Measurements from ENCODE around the gene HK2.
A peak's percentile ranks its signal among the peaks of the same experiment; 100 is the strongest.
"Not testable (repeated sequence)": the region's sequence is repeated elsewhere in the genome, so short reads cannot be mapped to it uniquely, and the experiment has no call there.

Gene HK2

DNA sequence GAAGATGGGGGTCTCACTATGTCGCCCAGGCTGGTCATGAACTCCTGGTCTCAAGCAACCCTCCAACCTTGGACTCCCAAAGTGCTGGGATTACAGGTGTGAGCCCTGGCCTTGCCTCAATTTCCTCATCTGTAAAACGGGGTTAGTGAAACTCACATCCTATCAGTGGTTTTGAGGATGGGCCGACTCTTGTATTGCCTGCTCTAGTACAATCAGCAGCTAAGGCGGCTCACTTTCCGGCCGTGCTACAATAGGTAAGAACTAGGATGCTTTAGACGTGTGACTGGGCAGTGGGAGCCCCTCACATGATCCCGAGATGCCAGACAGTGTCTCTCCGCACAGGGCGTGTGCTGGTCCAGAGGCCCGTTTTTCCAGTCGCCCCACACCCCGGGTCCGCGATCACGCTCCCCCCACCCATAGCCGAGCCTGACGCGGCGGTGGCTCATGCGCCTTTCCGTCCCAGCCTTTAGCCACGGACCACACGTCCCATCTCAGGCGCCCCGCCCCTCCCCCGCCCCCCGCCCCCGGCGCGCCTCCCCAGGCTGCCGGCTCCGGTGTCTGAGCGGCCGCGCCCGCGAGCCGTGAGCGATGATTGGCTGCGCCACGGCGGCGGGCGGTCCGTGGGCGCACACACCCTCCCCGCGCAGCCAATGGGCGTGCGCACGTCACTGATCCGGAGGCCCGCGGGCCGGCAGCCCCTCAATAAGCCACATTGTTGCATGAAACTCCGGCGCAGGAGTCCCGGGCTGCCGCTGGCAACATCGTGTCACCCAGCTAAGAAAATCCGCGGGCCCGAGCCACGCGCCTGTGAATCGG, at the start of gene HK2:
HK2 (plus strand) TSS at position 710 of the 816 bp plus-strand sequence. CDS start 454 bp downstream, outside the sequence.
- Mint-ChIP-seq H3K9me3 (no peaks in the 10 kb centered on the region), H3K4me3 (peak within 1 kb of the TSS; percentile 79), H3K27ac (ENCODE audit: low read depth) (no peak within 1 kb of the TSS), H3K36me3 (ENCODE audit: insufficient read depth) (peaks cover 2% of the 10 kb centered on the region), H3K27me3 (peaks cover 49% of the 10 kb centered on the region), H3K4me1 (peaks cover 30% of the 10 kb centered on the region)
- ATAC-seq (replicated peaks; ENCODE audit: extremely low read depth, poor library complexity, severe bottlenecking) = peak; percentile 74
- DNase-seq (ENCODE audit: low spot score in 2 of 2) = peak; percentile 19 to 37

- no peak overlapping the region for H3K4me3 Mint-ChIP-seq
- H3K27me3 Mint-ChIP-seq = peaks cover 58% of the 10 kb centered on the region
- no peak for ATAC-seq (replicated peaks; ENCODE audit: extremely low read depth, poor library complexity, severe bottlenecking)
- H3K36me3 Mint-ChIP-seq (ENCODE audit: insufficient read depth) = no peaks in the 10 kb centered on the region
- no peak for DNase-seq (ENCODE audit: low spot score in 2 of 2)
- no peaks in the 10 kb centered on the region for H3K4me1 Mint-ChIP-seq
- peaks cover 15% of the 10 kb centered on the region for H3K9me3 Mint-ChIP-seq
- no peak overlapping the region for H3K27ac Mint-ChIP-seq (ENCODE audit: low read depth)
These were observed 44.7 kb upstream of the HK2 start for GRCh38 chr2:74789271-74789670.

GRCh38 chr2:74792282-74792681, 41.6 kb upstream of the HK2 start:
- Mint-ChIP-seq H3K4me1 (no peaks in the 10 kb centered on the region), H3K27me3 (peaks cover 40% of the 10 kb centered on the region), H3K27ac (ENCODE audit: low read depth) (no peak overlapping the region), H3K9me3 (peaks cover 15% of the 10 kb centered on the region), H3K4me3 (no peak overlapping the region), H3K36me3 (ENCODE audit: insufficient read depth) (no peaks in the 10 kb centered on the region)
- no peak for DNase-seq (ENCODE audit: low spot score in 2 of 2)
- ATAC-seq (replicated peaks; ENCODE audit: extremely low read depth, poor library complexity, severe bottlenecking) = no peak

GRCh38 chr2:74794878-74795277, 39.0 kb upstream of the HK2 start:
- DNase-seq (ENCODE audit: low spot score in 2 of 2); H3K4me1 Mint-ChIP-seq; H3K9me3 Mint-ChIP-seq; H3K27ac Mint-ChIP-seq (ENCODE audit: low read depth); H3K4me3 Mint-ChIP-seq; H3K36me3 Mint-ChIP-seq (ENCODE audit: insufficient read depth); ATAC-seq (replicated peaks; ENCODE audit: extremely low read depth, poor library complexity, severe bottlenecking): not testable (repeated sequence)
- H3K27me3 Mint-ChIP-seq = peaks cover 28% of the 10 kb centered on the region

DNA sequence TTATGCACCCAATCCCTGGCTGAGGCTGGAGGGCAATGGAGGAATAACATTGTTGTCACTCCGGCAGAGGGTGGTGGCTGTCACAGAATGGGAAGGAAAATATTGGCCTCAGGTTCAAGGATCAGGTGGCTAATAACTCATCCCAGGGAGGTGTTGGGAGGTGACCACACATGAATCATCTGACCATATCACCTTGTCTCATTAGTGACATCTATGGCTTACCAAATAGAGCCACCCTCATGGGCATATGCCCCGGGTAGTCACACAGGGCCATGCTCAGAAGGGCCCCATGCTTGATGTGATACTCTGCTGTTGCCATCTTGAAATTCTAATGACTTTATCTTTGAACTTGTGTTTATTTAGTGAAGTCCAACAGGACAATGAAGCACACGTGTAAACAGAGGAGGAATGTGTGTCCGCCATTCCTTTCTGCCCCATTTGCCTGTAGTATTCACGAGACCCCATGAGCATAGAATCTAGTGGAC, 27.5 kb upstream of the HK2 start:
- Mint-ChIP-seq H3K36me3 (ENCODE audit: insufficient read depth) (no peaks in the 10 kb centered on the region), H3K4me3 (no peak overlapping the region), H3K9me3 (no peaks in the 10 kb centered on the region), H3K27me3 (peaks cover 37% of the 10 kb centered on the region), H3K4me1 (no peaks in the 10 kb centered on the region), H3K27ac (ENCODE audit: low read depth) (no peak overlapping the region)
- DNase-seq (ENCODE audit: low spot score in 2 of 2) (no peak), ATAC-seq (replicated peaks; ENCODE audit: extremely low read depth, poor library complexity, severe bottlenecking) (no peak)

- no peak overlapping the region for H3K27ac Mint-ChIP-seq (ENCODE audit: low read depth)
- ATAC-seq (replicated peaks; ENCODE audit: extremely low read depth, poor library complexity, severe bottlenecking) (no peak), DNase-seq (ENCODE audit: low spot score in 2 of 2) (no peak)
- no peaks in the 10 kb centered on the region for H3K36me3 Mint-ChIP-seq (ENCODE audit: insufficient read depth)
- H3K4me1 Mint-ChIP-seq = no peaks in the 10 kb centered on the region
- H3K4me3 Mint-ChIP-seq = no peak overlapping the region
- no peaks in the 10 kb centered on the region for H3K9me3 Mint-ChIP-seq
- H3K27me3 Mint-ChIP-seq = peaks cover 34% of the 10 kb centered on the region
These were observed 27.0 kb upstream of the HK2 start for GRCh38 chr2:74806920-74807319.

GRCh38 chr2:74812787-74813590, 20.9 kb upstream of the HK2 start:
- Mint-ChIP-seq H3K36me3 (ENCODE audit: insufficient read depth) (no peaks in the 10 kb centered on the region), H3K27ac (ENCODE audit: low read depth) (no peak overlapping the region), H3K9me3 (no peaks in the 10 kb centered on the region), H3K4me1 (no peaks in the 10 kb centered on the region), H3K27me3 (peaks cover 35% of the 10 kb centered on the region), H3K4me3 (no peak overlapping the region)
- DNase-seq (ENCODE audit: low spot score in 2 of 2) (no peak), ATAC-seq (replicated peaks; ENCODE audit: extremely low read depth, poor library complexity, severe bottlenecking) (no peak)

- Mint-ChIP-seq H3K4me1 (no peaks in the 10 kb centered on the region), H3K27ac (ENCODE audit: low read depth) (no peak overlapping the region), H3K27me3 (peaks cover 35% of the 10 kb centered on the region), H3K36me3 (ENCODE audit: insufficient read depth) (no peaks in the 10 kb centered on the region), H3K4me3 (no peak overlapping the region), H3K9me3 (no peaks in the 10 kb centered on the region)
- ATAC-seq (replicated peaks; ENCODE audit: extremely low read depth, poor library complexity, severe bottlenecking) = no peak
- no peak for DNase-seq (ENCODE audit: low spot score in 2 of 2)
These were observed 19.8 kb upstream of the HK2 start for GRCh38 chr2:74814102-74814501.

- H3K27me3 Mint-ChIP-seq = peaks cover 25% of the 10 kb centered on the region
These were observed 18.0 kb upstream of the HK2 start for GRCh38 chr2:74815941-74816340.

GRCh38 chr2:74816540-74817303, 17.2 kb upstream of the HK2 start:
- ATAC-seq (replicated peaks; ENCODE audit: extremely low read depth, poor library complexity, severe bottlenecking) = no peak
- Mint-ChIP-seq H3K27me3 (peaks cover 18% of the 10 kb centered on the region), H3K36me3 (ENCODE audit: insufficient read depth) (no peaks in the 10 kb centered on the region), H3K9me3 (no peaks in the 10 kb centered on the region), H3K27ac (ENCODE audit: low read depth) (peak overlapping the region; percentile 47), H3K4me3 (no peak overlapping the region), H3K4me1 (no peaks in the 10 kb centered on the region)
- no peak for DNase-seq (ENCODE audit: low spot score in 2 of 2)

More at GRCh38 chr2:74815941-74816340, 18.0 kb upstream of the HK2 start:
- no peak overlapping the region for H3K27ac Mint-ChIP-seq (ENCODE audit: low read depth)
- no peak overlapping the region for H3K4me3 Mint-ChIP-seq
- H3K9me3 Mint-ChIP-seq = no peaks in the 10 kb centered on the region
- no peaks in the 10 kb centered on the region for H3K4me1 Mint-ChIP-seq
- DNase-seq (ENCODE audit: low spot score in 2 of 2) (no peak), ATAC-seq (replicated peaks; ENCODE audit: extremely low read depth, poor library complexity, severe bottlenecking) (no peak)
- H3K36me3 Mint-ChIP-seq (ENCODE audit: insufficient read depth) = no peaks in the 10 kb centered on the region

DNA sequence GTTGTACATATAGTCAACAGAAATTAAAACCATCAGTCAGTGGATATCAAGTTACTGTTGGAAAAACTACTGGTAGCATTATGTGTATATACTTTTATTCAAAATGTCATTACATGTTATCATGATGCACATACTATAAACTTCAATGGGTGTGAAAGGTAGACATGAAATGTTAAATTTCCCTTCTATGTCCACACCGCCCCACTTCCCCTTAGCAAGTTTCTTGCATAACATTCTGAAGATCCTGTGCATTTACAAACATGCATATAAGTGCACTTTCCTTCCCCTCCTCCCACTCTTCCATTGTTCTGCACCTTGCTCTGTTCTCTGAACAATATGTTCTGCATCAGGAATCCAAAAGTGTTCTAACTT, 16.6 kb upstream of the HK2 start:
- peaks cover 18% of the 10 kb centered on the region for H3K27me3 Mint-ChIP-seq
- H3K36me3 Mint-ChIP-seq (ENCODE audit: insufficient read depth) = no peaks in the 10 kb centered on the region
- H3K4me3 Mint-ChIP-seq = no peak overlapping the region
- H3K27ac Mint-ChIP-seq (ENCODE audit: low read depth) = peak overlapping the region; percentile 47
- DNase-seq (ENCODE audit: low spot score in 2 of 2) (no peak), ATAC-seq (replicated peaks; ENCODE audit: extremely low read depth, poor library complexity, severe bottlenecking) (no peak)
- no peaks in the 10 kb centered on the region for H3K4me1 Mint-ChIP-seq
- H3K9me3 Mint-ChIP-seq = no peaks in the 10 kb centered on the region

- Mint-ChIP-seq H3K27ac (ENCODE audit: low read depth) (no peak overlapping the region), H3K9me3 (no peaks in the 10 kb centered on the region), H3K36me3 (ENCODE audit: insufficient read depth) (peaks cover 2% of the 10 kb centered on the region), H3K4me1 (no peaks in the 10 kb centered on the region), H3K27me3 (peaks cover 18% of the 10 kb centered on the region), H3K4me3 (no peak overlapping the region)
- ATAC-seq (replicated peaks; ENCODE audit: extremely low read depth, poor library complexity, severe bottlenecking) (no peak), DNase-seq (ENCODE audit: low spot score in 2 of 2) (no peak)
These were observed 14.2 kb upstream of the HK2 start for GRCh38 chr2:74819702-74820101.

Measured in central memory CD8-positive, alpha-beta T cell (primary cell).